Tibial artery (tissue), 4 donors: ENCODE results near the gene RAB28.
"Not testable (repeated sequence)": the region's sequence is repeated elsewhere in the genome, so short reads cannot be mapped to it uniquely, and the experiment has no call there.

Source experiments
- DNase-seq, 2 donors: peaks; one replicate each; pipeline ENCODE4 v3.0.0-alpha.2; 2019
- H3K27ac ChIP-seq, 2 donors: fragments of 200-600 bp; sonication (generic) in 1 of 2; 1 replicate in 1 of 2; 2 replicates in 1 of 2; pipeline ENCODE4 v1.5.1; 2018 to 2019; ENCODE audit warnings: mild to moderate bottlenecking in 1 of 2
- H3K27me3 ChIP-seq, 2 donors: fragments of 200-600 bp; sonication (generic) in 1 of 2; one replicate each; pipeline versions ENCODE4 v1.5.1 to v1.6.0; 2016 to 2019
- H3K36me3 ChIP-seq, 3 donors: fragments of 200-600 bp; sonication (generic) in 2 of 3; one replicate each; pipeline ENCODE4 v1.5.1; 2016 to 2019; ENCODE audit warnings: mild to moderate bottlenecking in 2 of 3
- H3K4me1 ChIP-seq, 4 donors: fragments of 200-600 bp; sonication (generic) in 2 of 4; 1 replicate in 3 of 4; 2 replicates in 1 of 4; pipeline ENCODE4 v1.5.1; 2016 to 2019
- H3K4me3 ChIP-seq, 2 donors: fragments of 200-600 bp; sonication (generic) in 1 of 2; 1 replicate in 1 of 2; 2 replicates in 1 of 2; pipeline ENCODE4 v1.5.1; 2018 to 2019; ENCODE audit warnings: mild to moderate bottlenecking in 2 of 2
- H3K9me3 ChIP-seq, 3 donors: fragments of 200-600 bp; sonication (generic) in 1 of 3; one replicate each; pipeline ENCODE4 v1.5.1; 2016 to 2019
- CTCF ChIP-seq, 2 experiments: fragments of 200-600 bp in 1 of 2; fragments of 450-650 bp in 1 of 2; IDR thresholded peaks; one replicate each; pipeline ENCODE4 v1.5.1; 2017 to 2019; ENCODE audit warnings: antibody characterized with exemption in 2 of 2, mild to moderate bottlenecking in 1 of 2, moderate library complexity in 1 of 2
- intact Hi-C: fragments of 100-400 bp; cut with DNase I; formaldehyde crosslinking; loops from one replicate; pipeline ENCODE4 v1.15.0; 2023; ENCODE audit warnings: low total_unique reads

RAB28 gene

GRCh38 chr4:13427599-13428325 lies 56.4 kb downstream of the RAB28 start:
- no peak for DNase-seq
- Histone ChIP-seq H3K4me1 (peaks cover 0 to 14% (median 0%) of the 10 kb centered on the region in 4 donors), H3K27ac (no peak overlapping the region), H3K9me3 (no peaks in the 10 kb centered on the region), H3K27me3 (no peaks in the 10 kb centered on the region), H3K4me3 (no peak overlapping the region), H3K36me3 (peaks cover 3 to 9% (median 6%) of the 10 kb centered on the region in 3 donors)
- intact Hi-C loops: no loop called here
- TF ChIP-seq CTCF (IDR thresholded peaks at IDR 0.05): no peak

- no peak for DNase-seq
- no peak overlapping the region for H3K27ac ChIP-seq
- H3K36me3 ChIP-seq: no peaks in the 10 kb centered on the region
- no peak overlapping the region for H3K4me3 ChIP-seq
- H3K9me3 ChIP-seq: no peaks in the 10 kb centered on the region
- H3K4me1 ChIP-seq: peaks cover 0 to 26% (median 4%) of the 10 kb centered on the region in 4 donors
- TF ChIP-seq CTCF (IDR thresholded peaks at IDR 0.05): no peak
- H3K27me3 ChIP-seq: no peaks in the 10 kb centered on the region
- intact Hi-C loops: no loop called here
Observed at GRCh38 chr4:13415068-13415785, 68.9 kb downstream of the RAB28 start.

GRCh38 chr4:13413729-13414437 lies 70.3 kb downstream of the RAB28 start:
- H3K27ac ChIP-seq: peak overlapping the region in 1 of 2 donors; percentile 42
- TF ChIP-seq CTCF (IDR thresholded peaks at IDR 0.05): no peak
- H3K9me3 ChIP-seq: no peaks in the 10 kb centered on the region
- no peaks in the 10 kb centered on the region for H3K36me3 ChIP-seq
- peak overlapping the region in 1 of 2 donors; percentile 8 for H3K4me3 ChIP-seq
- no peak for DNase-seq
- H3K4me1 ChIP-seq: peaks cover 0 to 26% (median 4%) of the 10 kb centered on the region in 4 donors
- H3K27me3 ChIP-seq: no peaks in the 10 kb centered on the region
- intact Hi-C loops: no loop called here

- intact Hi-C loops: no loop called here
- no peak for TF ChIP-seq CTCF (IDR thresholded peaks at IDR 0.05)
- Histone ChIP-seq H3K27me3 (no peaks in the 10 kb centered on the region), H3K4me3 (no peak overlapping the region), H3K4me1 (peaks cover 0 to 26% (median 4%) of the 10 kb centered on the region in 4 donors), H3K9me3 (no peaks in the 10 kb centered on the region), H3K36me3 (no peaks in the 10 kb centered on the region), H3K27ac (no peak overlapping the region)
- DNase-seq: no peak
Observed at GRCh38 chr4:13411942-13412341, 72.2 kb downstream of the RAB28 start.

- H3K9me3 ChIP-seq: no peaks in the 10 kb centered on the region
- DNase-seq: no peak
- no peak overlapping the region for H3K27ac ChIP-seq
- TF ChIP-seq CTCF (IDR thresholded peaks at IDR 0.05): no peak
- no peak overlapping the region for H3K4me3 ChIP-seq
- no peaks in the 10 kb centered on the region for H3K27me3 ChIP-seq
- H3K36me3 ChIP-seq: no peaks in the 10 kb centered on the region
- intact Hi-C loops: no loop called here
- H3K4me1 ChIP-seq: peaks cover 0 to 16% (median 4%) of the 10 kb centered on the region in 4 donors
Observed at GRCh38 chr4:13409324-13409723, 74.8 kb downstream of the RAB28 start.

- DNase-seq, H3K4me3 ChIP-seq, intact Hi-C loops, H3K36me3 ChIP-seq, H3K27me3 ChIP-seq, H3K27ac ChIP-seq, H3K4me1 ChIP-seq, H3K9me3 ChIP-seq: not testable (repeated sequence)
Observed at GRCh38 chr4:13406156-13406555, 78.0 kb downstream of the RAB28 start.
